HG03097 (cell line): ENCODE results near the gene SAMD10.
"Not testable (repeated sequence)": the region's sequence is repeated elsewhere in the genome, so short reads cannot be mapped to it uniquely, and the experiment has no call there.

Source experiments
- ATAC-seq: cut with Tn5 transposase; IDR thresholded peaks from one replicate; pipeline ENCODE4 v1.9.1; 2021; ENCODE audit not compliant: unreplicated experiment, low FRiP score

Gene SAMD10

GRCh38 chr20:63942969-63943807, 36.3 kb downstream of the SAMD10 start:
- no peak for ATAC-seq

DNA sequence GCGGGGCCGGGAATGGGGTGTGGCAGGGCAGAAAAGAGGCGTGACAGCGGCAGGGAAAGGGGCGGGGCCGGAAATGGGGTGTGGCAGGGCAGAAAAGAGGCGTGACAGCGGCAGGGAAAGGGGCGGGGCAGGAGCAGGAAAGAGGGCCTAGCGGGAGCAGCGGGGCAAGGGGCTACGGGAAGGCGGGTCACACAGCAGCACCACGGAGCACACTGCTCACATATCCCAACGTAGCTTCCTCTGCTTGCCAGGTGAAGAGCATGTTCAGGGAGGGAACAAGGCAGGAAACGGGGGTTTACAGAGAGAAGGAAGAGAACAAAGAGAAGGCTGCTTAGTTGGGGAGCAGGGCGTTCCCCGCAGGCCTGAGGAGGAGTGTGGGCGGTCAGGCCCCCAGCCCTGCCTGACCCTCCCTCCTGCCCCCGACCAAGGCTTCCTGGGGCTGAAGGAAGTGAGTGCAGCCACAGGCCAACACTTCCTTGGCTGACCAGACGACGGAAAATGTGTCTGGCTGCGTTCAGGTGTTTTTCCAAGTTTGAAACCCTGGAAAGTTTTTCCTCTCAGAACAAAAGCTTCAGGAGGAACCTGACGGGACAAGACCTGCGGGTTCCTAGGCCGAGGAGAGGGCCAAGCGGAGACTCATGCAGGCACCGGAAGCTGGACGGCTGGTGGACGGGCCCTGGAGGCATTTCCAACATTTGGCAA, 37.0 kb downstream of the SAMD10 start:
- no peak for ATAC-seq

DNA sequence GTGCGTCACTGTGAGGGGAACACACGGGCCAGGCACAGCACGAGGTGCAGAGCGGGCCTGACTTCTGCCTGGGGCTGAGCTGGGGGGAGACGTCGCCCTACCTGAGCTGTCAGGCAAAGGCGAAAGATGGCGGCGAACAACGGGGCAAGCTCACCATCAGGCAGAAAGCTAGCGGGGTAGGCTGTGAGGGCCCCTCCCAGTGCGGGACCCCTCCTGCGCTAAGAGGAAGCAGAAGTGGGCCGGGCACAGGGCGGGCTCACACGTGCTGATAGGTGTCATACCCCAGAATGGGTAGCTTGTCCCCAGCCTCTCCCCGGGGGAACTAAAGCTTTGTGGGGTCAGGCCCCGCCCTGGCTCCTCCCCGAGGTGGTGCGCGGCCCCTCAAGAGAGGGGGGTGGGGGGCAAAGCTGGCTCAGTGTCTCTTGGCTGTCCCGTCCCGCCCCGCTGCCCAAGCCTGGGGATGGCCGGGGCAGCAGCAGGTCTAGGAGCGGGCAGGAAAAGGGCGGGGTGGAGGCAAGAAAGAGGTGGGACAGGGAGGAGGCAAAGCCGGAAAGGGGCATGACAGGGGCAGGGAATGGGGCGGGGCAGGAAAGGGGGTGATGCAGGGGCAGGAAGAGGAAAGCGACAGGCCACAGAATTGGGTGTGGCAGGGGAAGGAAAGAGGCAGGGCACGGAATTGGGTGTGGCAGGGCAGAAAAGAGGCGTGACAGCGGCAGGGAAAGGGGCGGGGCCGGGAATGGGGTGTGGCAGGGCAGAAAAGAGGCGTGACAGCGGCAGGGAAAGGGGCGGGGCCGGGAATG, 38.0 kb downstream of the SAMD10 start:
- no peak for ATAC-seq

- no peak for ATAC-seq
Observed at GRCh38 chr20:63940472-63941266, 38.8 kb downstream of the SAMD10 start.

DNA sequence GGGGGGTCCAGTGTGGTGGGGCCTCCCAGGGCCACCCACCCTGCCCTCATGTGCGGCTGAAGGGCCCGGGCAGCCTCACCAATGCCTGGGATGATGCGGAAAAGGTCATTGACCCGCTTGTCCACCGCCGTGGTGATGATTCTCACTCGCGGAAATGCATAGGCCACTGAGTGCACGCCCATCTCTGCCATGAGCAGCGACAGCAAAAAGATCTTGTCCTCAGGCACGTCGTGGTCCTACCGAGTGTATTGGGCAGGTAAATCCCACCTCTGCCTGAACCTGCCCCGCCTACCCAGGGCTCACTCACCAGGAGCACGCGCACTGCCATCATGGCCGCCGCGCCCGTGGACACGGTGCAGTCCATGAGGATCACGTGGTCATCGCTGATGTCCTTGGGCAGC, 39.4 kb downstream of the SAMD10 start:
- no peak for ATAC-seq

GRCh38 chr20:63939061-63939935, 40.1 kb downstream of the SAMD10 start:
- ATAC-seq = no peak

DNA sequence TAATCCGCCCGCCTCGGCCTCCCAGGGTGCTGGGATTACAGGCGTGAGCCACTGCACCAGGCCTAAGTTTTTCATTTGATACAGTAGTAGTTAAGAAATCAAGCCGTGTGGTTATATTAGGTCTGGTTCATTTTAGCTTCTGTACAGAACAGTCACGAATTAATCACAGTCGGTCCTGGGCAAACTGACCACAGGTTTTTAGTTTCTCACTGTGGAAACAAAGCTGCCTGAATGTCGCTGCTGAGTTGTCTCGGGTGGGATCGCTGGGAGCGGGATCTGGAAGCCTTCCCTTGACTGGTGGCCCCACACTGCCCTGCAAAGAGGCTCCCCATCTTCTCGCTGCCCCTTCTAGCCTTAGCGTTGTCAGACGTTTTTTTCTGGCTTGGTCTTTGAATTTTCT, 41.8 kb downstream of the SAMD10 start:
- no peak for ATAC-seq

DNA sequence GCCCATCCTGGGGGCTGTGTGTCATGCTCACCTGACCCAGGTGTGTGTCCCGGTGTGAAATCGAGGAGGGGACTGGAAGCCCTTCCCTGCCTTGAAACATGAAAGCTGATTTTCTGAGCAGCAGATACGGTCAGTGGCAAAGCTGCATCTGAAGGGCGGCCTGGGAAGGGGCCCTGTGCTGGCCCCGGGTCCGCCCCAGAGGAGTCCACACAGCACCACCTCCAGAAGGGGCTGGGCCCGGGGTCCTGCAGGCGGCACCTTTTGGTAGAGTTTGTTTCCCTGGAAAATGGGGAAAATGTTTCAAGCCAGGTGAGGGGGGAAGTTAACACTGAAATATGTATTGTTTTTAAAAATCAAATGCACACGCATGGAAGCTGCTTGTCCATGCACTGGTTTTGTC, 44.0 kb downstream of the SAMD10 start:
- no peak for ATAC-seq

DNA sequence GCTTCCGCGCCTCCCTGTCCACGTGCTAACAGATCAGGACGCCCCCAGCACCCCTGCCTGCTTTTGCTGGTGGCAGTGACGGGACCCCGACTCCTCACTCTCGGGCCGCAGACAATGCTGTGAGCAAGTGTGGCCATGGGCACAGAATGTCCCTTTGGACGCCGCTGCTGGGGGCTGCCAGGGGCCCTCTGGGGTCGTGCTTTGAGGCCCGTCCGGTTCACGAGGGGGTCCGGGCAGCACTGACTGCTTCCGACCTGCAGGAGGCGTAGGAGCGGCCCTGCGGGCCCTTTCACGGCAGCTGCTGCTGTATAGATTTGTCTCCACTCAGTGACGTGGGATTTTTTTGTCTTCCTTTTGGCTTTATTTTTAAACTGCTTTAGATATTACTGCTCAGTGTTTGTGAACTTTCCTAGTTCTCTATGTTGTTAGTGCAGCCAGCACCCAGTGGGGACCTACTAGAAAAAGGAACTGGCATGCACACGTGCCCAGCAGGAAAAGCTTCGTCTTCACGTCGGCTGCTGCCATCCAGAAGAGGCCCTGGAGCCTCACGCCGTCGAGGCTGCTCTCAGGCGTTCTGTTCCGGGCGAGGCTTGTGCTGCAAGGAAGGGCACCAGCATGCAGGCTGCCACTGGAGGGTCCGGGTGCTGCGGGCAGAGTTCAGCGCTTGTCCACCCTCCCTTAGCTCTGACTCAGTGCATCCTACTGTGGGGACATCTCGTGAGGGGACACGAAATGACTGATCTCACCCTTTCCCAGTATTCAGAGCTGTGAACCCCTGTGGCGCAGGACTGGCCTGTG, 45.0 kb downstream of the SAMD10 start:
- ATAC-seq = no peak

DNA sequence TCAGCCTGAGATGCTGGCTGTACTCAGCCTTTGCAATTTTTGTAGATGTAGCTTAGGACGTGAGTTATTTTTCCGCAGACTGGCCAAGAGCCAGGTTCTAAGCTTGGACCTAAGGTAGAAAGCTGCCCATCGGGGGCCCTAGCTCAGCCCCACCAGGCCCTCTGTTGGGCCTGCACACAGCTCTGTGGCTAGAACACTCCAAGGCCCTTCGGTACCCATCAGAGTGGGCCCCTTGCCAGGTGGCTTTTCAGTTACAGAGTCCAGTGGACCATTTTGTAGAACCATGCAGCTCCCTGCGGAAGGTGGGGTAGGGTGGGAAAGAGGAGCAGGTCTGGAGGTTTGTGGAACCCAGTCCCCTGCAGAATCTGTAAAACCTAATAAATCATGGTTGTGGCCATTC, 45.8 kb downstream of the SAMD10 start:
- ATAC-seq = no peak

GRCh38 chr20:63932606-63933160, 46.8 kb downstream of the SAMD10 start:
- ATAC-seq = no peak

DNA sequence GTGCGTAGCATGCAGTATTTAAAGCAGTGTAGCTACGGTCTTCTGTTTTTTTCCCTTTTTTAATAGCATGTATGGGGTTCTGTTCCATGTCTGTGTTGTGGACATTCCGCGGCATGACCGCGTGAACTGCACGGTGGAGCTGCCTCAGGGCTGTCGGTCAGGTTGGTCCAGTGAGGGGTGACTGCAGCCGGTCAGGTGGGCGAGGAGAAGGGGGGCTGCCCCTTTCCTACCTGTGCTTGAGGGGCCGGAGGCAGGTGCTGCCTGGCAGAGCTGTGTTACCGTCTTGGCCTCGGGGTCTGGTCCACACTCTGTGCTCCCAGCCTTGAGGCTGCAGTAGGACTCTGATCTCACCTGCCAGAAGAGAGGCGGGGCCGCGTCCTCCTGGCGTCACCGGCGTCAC, 47.7 kb downstream of the SAMD10 start:
- ATAC-seq = no peak

DNA sequence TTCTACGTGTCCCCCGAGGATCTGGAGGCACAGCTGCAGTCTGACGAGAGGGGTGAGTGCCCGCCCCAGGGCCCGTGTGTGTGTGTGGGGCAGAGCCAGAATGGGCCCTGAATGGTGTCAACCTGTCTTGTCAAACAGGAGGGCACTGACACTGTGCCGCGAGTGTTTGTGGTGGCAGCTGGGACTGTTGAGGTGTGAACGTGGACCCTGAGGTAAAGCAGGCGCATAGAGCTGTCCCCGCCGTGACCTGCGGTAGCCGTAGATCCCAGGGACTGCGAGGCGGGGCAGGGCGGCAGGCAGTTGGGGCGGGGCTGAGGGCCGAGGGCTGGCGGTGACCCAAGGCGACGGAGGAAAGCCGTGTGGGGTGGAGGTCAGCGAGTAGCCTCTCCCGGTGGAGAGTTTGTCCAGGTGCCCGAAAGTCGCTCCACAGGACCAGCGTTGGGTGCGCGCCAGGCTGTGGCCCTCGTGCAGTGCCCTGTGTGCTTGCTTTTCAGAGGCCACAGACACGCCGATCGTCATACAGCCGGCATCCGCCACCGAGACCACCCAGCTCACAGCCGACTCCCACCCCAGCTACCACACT, 48.4 kb downstream of the SAMD10 start:
- no peak for ATAC-seq

DNA sequence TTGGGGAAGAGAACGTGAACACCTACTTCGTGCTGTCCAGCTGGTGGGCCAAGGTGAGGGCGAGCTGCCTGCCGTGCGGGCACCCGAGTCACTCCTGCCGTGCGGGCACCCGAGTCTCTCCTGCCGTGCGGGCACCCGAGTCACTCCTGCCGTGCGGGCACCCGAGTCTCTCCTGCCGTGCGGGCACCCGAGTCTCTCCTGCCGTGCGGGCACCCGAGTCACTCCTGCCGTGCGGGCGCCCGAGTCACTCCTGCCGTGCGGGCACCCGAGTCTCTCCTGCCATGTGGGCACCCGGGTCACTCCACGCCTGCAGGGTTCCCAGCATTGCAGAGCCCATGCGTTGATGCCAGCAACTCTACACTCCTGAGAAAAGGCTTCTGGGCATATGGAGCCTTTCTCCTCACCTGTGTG, 50.0 kb downstream of the SAMD10 start:
- ATAC-seq = not testable (repeated sequence)

GRCh38 chr20:63929071-63929470, 50.4 kb downstream of the SAMD10 start:
- ATAC-seq = no peak

DNA sequence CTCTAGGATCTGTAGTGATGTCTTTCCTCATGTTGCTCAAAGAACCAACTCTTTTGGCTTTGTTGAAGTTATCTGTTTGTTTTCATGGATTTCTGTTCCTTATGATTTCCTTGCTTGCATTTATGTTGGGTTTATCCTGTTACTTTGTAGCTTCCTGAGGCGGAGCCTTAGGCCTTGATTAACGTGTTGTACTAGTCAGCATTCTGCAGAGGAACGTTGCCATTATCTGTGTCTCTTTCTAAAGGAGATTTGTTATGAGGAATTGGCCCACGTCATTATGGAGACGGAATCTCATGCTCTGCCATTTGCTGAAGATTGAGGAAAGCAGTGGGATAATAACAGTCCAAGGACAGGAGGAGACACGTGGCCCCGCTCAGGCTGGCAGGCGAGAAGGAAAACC, 53.1 kb downstream of the SAMD10 start:
- no peak for ATAC-seq

DNA sequence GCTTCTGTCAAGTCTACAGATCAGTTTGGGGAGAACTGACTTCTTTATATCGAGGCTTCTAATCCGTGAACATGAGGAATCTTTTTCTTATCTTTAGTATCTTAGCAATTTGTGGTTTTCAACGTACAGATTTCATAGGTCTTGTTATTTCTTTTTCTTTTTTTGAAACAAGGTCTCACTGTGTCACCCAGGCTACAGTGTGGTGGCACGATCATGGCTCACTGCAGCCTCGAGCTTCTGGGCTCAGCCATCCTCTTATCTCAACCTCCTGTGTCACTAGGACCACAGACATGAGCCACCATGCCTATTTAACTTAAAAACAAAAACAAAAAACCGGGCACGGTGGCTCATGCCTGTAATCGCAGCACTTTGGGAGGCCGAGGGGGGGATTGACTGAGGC, 55.2 kb downstream of the SAMD10 start:
- ATAC-seq = no peak
